Activated CD4-positive, alpha-beta T cell treated with anti-CD3 and anti-CD28 coated beads, Interleukin-2, amount 10 ng/mL, durations not matched to agents 24 days and 14 days (primary cell): ENCODE data around the gene PPM1E. TPM values are rescaled to one million over a fixed set of nuclear protein-coding genes. Genes with fewer than 3 reads are reported as not detected.
"Not testable (repeated sequence)": the region's sequence is repeated elsewhere in the genome, so short reads cannot be mapped to it uniquely, and the experiment has no call there.

Experiments
- DNase-seq: peaks from one replicate; pipeline ENCODE4 v3.0.0; 2022
- H3K27ac Mint-ChIP-seq: one replicate; pipeline ENCODE4 v1.8.0; 2022; ENCODE audit warnings: mild to moderate bottlenecking, mixed read lengths
- H3K27me3 Mint-ChIP-seq: one replicate; pipeline ENCODE4 v1.8.0; 2022; ENCODE audit warnings: mixed read lengths
- H3K36me3 Mint-ChIP-seq: one replicate; pipeline ENCODE4 v1.8.0; 2022; ENCODE audit warnings: low read depth, mild to moderate bottlenecking, mixed read lengths
- H3K4me1 Mint-ChIP-seq: one replicate; pipeline ENCODE4 v1.8.0; 2021; ENCODE audit warnings: mixed read lengths
- H3K4me3 Mint-ChIP-seq: one replicate; pipeline ENCODE4 v1.8.0; 2022; ENCODE audit warnings: mild to moderate bottlenecking, moderate library complexity, mixed read lengths
- H3K9me3 Mint-ChIP-seq: one replicate; pipeline ENCODE4 v1.8.0; 2021; ENCODE audit warnings: mixed read lengths
- intact Hi-C: fragments of 100-400 bp; cut with micrococcal nuclease; formaldehyde crosslinking; loops from one replicate; pipeline ENCODE4 v1.15.1; 2023
- total RNA-seq: library from RNA; stranded (reverse); gene quantifications from 2 replicates; pipeline ENCODE4 v1.2.3, GENCODE V29; 2022

The PPM1E gene
- total RNA-seq = 0.05 TPM in 1 of 2 replicates, not detected in the other

DNA sequence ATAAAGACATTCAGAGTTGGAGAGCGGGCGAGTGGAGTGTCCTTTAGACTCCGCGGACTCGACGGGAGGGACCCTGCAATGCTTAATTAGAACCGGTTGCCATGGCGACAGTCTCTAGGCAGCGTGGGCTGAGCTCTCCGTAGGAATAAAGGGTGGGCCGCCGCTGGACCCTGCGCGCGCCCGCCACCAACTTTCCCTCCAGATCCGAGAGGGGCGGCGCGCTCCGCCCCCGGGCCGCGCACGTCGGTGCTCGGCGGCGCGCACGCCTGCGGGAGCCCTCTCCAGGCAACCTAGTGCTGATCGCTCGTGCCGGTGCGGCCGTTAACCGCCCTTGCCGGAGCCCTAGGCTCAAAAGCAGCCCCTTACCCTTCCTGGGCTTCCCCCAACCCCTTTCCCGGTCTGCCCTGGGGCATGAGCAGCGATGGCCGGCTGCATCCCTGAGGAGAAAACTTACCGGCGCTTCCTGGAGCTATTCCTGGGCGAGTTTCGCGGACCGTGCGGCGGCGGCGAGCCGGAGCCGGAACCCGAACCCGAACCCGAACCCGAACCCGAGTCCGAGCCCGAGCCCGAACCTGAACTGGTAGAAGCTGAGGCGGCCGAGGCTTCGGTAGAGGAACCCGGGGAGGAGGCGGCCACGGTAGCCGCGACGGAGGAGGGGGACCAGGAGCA lies at the start of gene PPM1E:
Gene PPM1E, plus strand, starts transcription at position 278 of the 669 bp plus-strand sequence.
- Mint-ChIP-seq H3K4me3 (peak within 1 kb of the TSS; percentile 85), H3K36me3 (peaks cover 5% of the 10 kb centered on the region), H3K27ac (no peak within 1 kb of the TSS), H3K4me1 (peaks cover 9% of the 10 kb centered on the region), H3K9me3 (peaks cover 5% of the 10 kb centered on the region), H3K27me3 (peaks cover 75% of the 10 kb centered on the region)
- peak; percentile 86 for DNase-seq
- intact Hi-C loops = loop anchor here (5.0 kb wide), 1 partner anchor 247 kb away; no protein-coding TSS in a partner anchor

DNA sequence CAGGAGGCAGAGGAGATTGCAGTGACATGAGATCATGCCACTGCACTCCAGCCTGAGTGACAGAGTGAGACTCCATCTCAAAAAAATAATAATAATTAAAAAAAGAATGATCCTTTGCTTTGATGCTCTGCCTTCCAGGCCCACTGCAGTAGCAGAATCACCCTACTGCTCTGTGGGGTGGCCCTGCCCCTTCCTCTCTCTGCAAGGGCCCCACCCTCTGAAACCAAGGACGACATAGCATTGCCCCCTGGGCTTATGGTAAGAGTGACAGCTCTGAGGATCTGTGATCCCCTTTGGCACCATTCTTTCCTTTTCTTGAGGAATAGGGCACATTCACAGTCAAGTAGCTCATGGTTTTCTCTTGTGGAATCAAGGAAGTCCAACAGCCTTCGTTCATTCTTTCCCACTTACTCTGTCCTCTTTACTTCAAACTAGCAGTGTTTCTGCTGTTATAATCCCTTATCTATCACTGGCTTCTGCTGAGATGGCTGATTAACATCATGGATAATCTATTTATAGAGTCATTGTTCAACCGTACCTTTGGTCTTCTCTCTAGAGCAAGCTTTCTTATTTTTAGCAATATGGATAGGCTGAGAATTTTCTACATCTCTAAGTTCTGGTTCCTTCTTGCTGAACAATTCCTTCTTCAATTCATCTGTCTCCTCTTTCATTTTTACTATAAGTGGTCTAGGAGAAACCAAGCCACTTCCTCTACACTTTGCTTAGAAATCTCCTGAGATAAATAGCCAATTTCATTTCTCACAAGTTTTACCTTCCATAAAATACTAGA lies 49.1 kb upstream of the PPM1E start:
- Mint-ChIP-seq H3K27me3 (no peaks in the 10 kb centered on the region), H3K9me3 (no peaks in the 10 kb centered on the region), H3K4me3 (peak overlapping the region; percentile 29), H3K4me1 (peaks cover 27% of the 10 kb centered on the region), H3K36me3 (peaks cover 48% of the 10 kb centered on the region), H3K27ac (peak overlapping the region; percentile 73)
- intact Hi-C loops = no loop called here
- DNase-seq = no peak

DNA sequence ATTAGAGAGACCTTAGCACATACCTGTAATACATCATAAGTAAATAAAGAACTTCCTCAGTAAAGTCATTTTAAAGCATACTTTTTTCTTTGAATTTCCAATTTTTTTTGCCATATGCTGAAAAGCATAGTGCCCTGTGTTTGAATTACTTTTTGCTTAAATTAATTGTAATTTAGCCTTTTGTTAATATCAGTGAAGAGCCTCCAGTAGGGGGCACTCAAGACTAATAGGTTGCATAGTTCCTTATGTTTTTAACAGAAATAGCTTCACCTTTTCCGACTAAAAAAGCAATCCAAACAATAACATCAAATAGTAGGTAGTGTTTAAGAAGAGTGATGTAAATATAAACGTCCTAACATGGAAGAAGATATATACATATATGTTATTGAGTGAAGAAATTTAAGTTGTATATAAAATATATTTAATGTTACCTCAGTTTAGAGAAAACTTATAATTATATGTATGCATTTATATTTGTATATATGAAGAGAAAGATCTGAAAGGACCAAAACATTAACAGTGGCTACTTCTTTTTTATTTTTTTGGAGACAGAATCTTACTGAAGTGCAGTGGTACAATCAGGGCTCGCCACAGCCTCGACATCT lies 44.6 kb upstream of the PPM1E start:
- H3K9me3 Mint-ChIP-seq = no peaks in the 10 kb centered on the region
- intact Hi-C loops = loop anchor here (1.0 to 2.0 kb wide), 2 partner anchors 18 to 290 kb away; partner anchors contain the start of genes RAD51C and TEX14
- peaks cover 38% of the 10 kb centered on the region for H3K36me3 Mint-ChIP-seq
- H3K27me3 Mint-ChIP-seq = no peaks in the 10 kb centered on the region
- peak; percentile 80 for DNase-seq
- peaks cover 11% of the 10 kb centered on the region for H3K4me1 Mint-ChIP-seq
- no peak overlapping the region for H3K27ac Mint-ChIP-seq
- no peak overlapping the region for H3K4me3 Mint-ChIP-seq

DNA sequence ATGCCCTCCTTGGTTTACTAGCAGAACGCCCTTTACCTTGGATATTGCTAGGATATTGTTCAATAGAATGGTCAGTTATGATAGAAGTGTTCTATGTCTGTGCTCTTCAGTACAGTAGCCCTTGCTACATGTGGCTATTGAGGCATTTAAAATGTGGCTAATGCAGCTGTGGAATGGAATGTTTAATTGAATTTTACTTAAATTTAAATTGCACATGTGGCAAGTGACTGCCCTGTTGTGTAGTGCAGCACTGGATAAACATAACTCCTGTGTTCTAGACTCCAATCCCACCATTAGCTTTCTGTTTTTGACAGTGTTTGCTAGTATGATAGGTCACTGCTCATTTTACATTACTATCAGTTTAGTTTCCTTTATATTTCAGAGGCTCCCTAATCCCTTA lies 33.4 kb upstream of the PPM1E start:
- Mint-ChIP-seq H3K4me1 (no peaks in the 10 kb centered on the region), H3K4me3 (no peak overlapping the region), H3K27me3 (no peaks in the 10 kb centered on the region), H3K27ac (no peak overlapping the region), H3K9me3 (no peaks in the 10 kb centered on the region), H3K36me3 (peaks cover 31% of the 10 kb centered on the region)
- DNase-seq = no peak
- intact Hi-C loops = no loop called here

DNA sequence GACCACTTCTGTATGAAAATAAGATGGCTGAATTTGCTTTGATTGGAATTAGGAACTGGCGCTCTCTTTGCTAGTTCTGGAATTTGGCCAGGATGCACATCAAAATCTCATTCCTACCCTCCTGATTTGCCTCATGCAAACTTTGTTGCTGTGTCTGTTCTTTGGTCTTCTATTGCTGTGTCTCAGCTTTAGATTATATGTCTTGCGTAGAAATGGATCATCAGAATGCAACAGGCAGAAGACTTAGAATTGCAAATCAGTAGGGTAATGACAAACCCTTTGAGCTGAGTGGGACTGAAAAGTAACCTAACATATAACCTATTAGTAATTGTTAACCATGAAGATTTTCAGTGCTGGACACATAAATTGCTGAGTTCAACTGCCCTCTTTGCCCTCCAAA lies 33.0 kb upstream of the PPM1E start:
- Mint-ChIP-seq H3K4me1 (no peaks in the 10 kb centered on the region), H3K36me3 (peaks cover 31% of the 10 kb centered on the region), H3K4me3 (no peak overlapping the region), H3K9me3 (no peaks in the 10 kb centered on the region), H3K27me3 (no peaks in the 10 kb centered on the region), H3K27ac (no peak overlapping the region)
- no peak for DNase-seq
- intact Hi-C loops = no loop called here

DNA sequence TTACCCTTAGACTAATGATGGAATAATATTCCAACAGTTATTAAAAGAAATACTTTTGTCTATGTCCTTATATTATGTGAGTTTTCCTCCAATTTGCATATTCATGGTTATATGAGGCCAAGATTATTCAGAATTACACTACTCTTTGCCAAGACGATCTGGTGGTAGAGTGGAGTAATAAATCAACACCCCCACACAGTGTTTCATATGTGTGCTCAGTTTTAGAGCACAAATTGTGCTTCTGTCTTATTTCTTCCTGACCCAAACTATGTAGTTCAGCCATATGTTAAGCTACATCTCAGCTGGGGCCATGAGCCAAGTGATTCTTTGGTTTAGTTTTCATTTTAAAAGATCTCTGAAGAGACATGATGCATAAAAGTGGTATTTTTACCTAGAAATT lies 26.9 kb upstream of the PPM1E start:
- Mint-ChIP-seq H3K36me3 (peaks cover 13% of the 10 kb centered on the region), H3K4me1 (peaks cover 3% of the 10 kb centered on the region), H3K9me3 (no peaks in the 10 kb centered on the region), H3K27ac (no peak overlapping the region), H3K27me3 (no peaks in the 10 kb centered on the region), H3K4me3 (no peak overlapping the region)
- no peak for DNase-seq
- intact Hi-C loops = no loop called here

DNA sequence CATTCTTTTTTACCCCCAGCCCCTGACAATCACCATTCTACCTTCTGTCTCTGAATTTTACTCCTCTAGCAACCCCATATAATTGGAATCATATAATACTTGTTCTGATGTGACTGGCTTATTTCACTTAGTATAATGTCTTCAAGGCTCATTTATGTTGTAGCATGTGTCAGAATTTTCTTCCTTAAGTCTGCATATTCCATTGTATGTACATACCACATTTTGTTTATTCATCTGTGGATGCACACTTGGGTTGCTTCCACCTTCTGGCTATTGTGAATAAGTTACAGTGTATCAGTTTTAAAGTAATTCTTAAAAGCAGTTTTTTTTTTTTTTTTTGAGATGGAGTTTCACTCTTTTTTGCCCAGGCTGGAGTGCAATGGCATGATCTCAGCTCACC lies 24.7 kb upstream of the PPM1E start:
- Mint-ChIP-seq H3K27ac (no peak overlapping the region), H3K4me3 (no peak overlapping the region), H3K27me3 (no peaks in the 10 kb centered on the region), H3K4me1 (peaks cover 3% of the 10 kb centered on the region), H3K9me3 (no peaks in the 10 kb centered on the region), H3K36me3 (peaks cover 5% of the 10 kb centered on the region)
- intact Hi-C loops = no loop called here
- DNase-seq = no peak

DNA sequence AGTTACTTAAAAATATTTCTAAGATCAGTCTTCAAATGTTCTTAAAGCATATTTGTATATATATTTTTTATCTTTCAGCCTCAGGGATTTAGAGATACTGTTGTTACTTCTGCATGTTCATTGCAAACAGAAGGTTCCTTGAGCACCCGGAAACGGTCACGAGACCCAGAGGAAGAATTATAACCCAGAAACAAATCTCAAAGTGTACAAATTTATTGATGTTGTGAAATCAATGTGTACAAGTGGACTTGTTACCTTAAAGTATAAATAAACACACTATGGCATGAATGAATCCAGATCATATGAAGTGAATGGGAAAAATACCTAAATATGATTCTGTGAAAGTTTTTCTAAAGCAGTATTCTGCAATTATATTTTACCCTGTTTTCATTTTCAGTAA lies 21.6 kb upstream of the PPM1E start:
- H3K9me3 Mint-ChIP-seq = no peaks in the 10 kb centered on the region
- H3K4me3 Mint-ChIP-seq = no peak overlapping the region
- intact Hi-C loops = no loop called here
- H3K27me3 Mint-ChIP-seq = no peaks in the 10 kb centered on the region
- no peak for DNase-seq
- peaks cover 2% of the 10 kb centered on the region for H3K4me1 Mint-ChIP-seq
- H3K36me3 Mint-ChIP-seq = peaks cover 5% of the 10 kb centered on the region
- no peak overlapping the region for H3K27ac Mint-ChIP-seq

DNA sequence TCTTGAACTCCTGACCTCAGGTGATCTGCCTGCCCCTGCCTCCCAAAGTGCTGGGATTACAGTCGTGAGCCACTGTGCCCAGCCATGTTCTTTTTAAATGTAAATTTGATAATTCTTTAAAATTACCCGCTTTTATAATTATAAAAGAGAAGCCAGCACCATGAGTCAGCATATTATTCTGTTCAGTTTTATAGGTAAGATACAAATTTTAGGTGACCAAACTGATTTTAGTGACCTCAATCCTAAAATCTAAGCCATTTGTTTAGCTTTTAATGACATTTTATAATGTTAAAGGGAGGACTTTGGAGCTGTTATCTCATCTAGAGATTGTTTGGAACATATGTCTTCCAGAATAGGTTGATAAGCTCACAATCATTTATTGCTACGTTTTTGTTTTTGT lies 20.8 kb upstream of the PPM1E start:
- Mint-ChIP-seq H3K27ac (no peak overlapping the region), H3K36me3 (peaks cover 4% of the 10 kb centered on the region)
- intact Hi-C loops = no loop called here

DNA sequence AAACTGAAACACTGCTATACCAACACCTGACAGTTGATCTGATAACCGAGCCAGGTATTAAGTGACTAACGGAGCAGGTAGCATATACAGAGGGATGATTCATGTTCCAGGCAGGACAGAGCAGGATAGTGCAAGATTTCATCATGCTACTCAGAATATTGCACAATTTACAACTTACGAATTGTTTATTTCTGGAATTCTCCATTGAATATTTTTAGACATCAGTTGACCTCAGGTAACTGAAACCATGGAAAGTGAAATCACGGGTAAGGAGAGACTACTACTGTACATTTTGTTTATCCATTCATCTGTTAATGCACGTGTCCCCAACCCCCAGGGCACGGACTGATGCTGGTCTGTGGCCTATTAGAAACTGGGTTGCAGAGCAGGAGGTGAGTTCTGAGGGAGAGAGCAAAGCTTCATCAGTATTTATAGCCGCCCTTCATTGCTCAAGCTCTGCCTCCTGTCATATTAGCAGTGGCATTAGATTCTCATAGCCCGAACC lies 14.5 kb upstream of the PPM1E start:
- Mint-ChIP-seq H3K27me3 (no peaks in the 10 kb centered on the region), H3K9me3 (no peaks in the 10 kb centered on the region), H3K4me1 (no peaks in the 10 kb centered on the region), H3K4me3 (no peak overlapping the region), H3K36me3 (no peaks in the 10 kb centered on the region), H3K27ac (no peak overlapping the region)
- no peak for DNase-seq
- intact Hi-C loops = no loop called here

More for the DNA sequence above, 20.8 kb upstream of the PPM1E start:
- Mint-ChIP-seq H3K27me3 (no peaks in the 10 kb centered on the region), H3K4me3 (no peak overlapping the region), H3K4me1 (peaks cover 2% of the 10 kb centered on the region), H3K9me3 (no peaks in the 10 kb centered on the region)
- no peak for DNase-seq

DNA sequence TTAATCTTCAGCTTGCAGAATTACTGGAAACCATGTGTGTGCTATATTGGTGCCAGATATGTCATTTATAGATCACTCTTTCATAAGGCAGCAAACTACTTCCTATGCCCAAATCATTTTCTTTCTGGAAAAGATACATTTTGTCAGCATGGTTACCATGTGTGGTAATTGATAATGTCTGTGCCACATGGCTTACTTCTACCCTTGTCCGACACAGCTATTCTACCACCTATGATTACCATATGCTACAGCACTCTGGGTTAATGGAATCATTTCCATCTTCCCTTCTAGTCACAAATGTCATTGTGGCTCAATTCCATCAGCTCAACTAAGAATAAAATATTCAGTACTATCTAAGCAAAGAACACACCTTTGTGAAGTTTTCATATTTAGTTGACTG lies 8.0 kb upstream of the PPM1E start:
- H3K4me1 Mint-ChIP-seq = no peaks in the 10 kb centered on the region
- no peak overlapping the region for H3K27ac Mint-ChIP-seq
- no peaks in the 10 kb centered on the region for H3K36me3 Mint-ChIP-seq
- no peak for DNase-seq
- intact Hi-C loops = no loop called here
- H3K27me3 Mint-ChIP-seq = peaks cover 19% of the 10 kb centered on the region
- H3K4me3 Mint-ChIP-seq = no peak overlapping the region
- H3K9me3 Mint-ChIP-seq = no peaks in the 10 kb centered on the region

DNA sequence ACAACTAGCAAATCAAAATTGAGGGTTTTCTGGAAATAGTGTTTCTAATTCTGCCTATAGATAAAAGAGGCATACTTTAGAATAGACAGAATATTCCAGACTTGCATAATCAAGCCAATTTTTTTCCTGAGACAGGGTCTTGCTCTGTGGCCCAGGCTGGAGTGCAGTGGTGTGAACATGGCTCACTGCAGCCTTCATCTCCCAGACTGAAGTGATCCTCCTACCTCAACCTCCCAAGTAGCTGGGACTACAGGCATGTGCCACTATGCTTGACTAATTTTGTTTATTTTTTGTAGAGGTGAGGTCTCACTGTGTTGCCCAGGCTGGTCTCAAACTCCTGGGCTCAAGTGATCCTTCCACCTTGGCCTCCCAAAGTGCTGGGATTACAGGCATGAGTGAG lies 6.0 kb upstream of the PPM1E start:
- H3K4me3 Mint-ChIP-seq, H3K36me3 Mint-ChIP-seq, intact Hi-C loops, DNase-seq, H3K9me3 Mint-ChIP-seq, H3K27ac Mint-ChIP-seq, H3K4me1 Mint-ChIP-seq: not testable (repeated sequence)
- peaks cover 34% of the 10 kb centered on the region for H3K27me3 Mint-ChIP-seq

DNA sequence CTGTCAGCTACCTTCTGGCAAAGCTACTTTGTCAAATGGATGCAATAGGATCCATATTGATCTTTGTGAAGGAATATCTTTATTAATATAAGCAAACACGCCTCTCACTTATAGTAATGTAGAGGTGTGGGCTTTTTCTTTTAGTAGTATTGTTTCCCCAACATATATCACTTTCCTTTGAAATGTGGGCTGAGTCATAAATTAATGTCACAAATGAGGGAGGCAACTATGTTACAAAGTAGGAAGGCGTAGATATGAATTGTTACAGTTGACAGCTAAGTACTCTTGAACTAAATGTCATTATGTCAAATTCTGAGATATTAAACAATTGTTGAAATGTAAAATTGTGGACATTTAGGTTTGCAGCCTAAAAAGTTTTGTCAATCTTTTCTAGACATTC lies 2.6 kb upstream of the PPM1E start:
- Mint-ChIP-seq H3K36me3 (peaks cover 5% of the 10 kb centered on the region), H3K27ac (no peak overlapping the region), H3K27me3 (peaks cover 57% of the 10 kb centered on the region), H3K4me3 (no peak overlapping the region), H3K9me3 (peaks cover 5% of the 10 kb centered on the region), H3K4me1 (peaks cover 9% of the 10 kb centered on the region)
- DNase-seq = no peak
- intact Hi-C loops = no loop called here

DNA sequence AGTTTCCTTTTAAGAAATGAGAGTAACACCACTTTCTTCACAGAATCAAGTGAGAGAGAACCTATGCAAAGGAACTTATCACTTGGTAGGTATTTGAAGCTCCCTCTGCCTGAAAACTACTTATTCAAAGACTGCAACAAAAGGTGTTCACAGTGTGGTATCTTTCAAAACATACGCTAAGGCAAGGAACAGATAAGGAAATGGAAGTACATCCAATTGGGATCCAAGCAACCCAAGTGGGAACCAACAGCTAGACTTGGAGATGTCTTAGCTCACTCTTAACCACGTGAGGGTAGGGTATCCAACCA lies 431 bp upstream of the PPM1E start:
- intact Hi-C loops = loop anchor here (5.0 kb wide), 1 partner anchor 247 kb away; no protein-coding TSS in a partner anchor
- Mint-ChIP-seq H3K27ac (no peak overlapping the region), H3K27me3 (peaks cover 73% of the 10 kb centered on the region), H3K4me1 (peaks cover 9% of the 10 kb centered on the region), H3K36me3 (peaks cover 5% of the 10 kb centered on the region), H3K4me3 (peak overlapping the region; percentile 81), H3K9me3 (peaks cover 5% of the 10 kb centered on the region)
- no peak for DNase-seq
